Stimulated activated CD8-positive, alpha-beta memory T cell treated with anti-CD3 and anti-CD28 coated beads, Interleukin-7, amount 100 ng/mL, for 24 hours (primary cell): ENCODE results near the gene LIG3.
"Not testable (repeated sequence)": the region's sequence is repeated elsewhere in the genome, so short reads cannot be mapped to it uniquely, and the experiment has no call there.

Experiments used
- DNase-seq: peaks from one replicate; pipeline ENCODE4 v3.0.0-alpha.2; 2020; ENCODE audit warnings: low read depth

LIG3 gene

DNA sequence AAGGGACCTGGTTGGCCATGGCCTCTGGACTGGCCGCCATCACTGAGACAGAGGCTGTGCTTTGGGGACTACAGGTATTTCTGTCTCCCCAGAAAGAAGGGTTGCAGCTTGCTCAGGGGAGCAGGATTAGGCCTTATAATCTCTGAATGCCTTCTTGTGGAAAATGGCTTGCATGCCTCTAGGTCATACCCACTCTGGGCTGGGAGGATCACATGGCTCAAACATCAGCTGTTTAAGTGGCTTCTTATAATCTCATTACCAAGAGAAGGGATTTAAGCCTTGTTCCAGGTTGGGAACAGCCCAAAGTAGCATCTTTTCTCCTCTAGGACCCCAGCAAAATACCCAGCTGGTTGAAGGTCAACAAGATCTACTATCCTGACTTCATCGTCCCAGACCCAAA lies 19.1 kb downstream of the LIG3 start:
- no peak for DNase-seq

DNA sequence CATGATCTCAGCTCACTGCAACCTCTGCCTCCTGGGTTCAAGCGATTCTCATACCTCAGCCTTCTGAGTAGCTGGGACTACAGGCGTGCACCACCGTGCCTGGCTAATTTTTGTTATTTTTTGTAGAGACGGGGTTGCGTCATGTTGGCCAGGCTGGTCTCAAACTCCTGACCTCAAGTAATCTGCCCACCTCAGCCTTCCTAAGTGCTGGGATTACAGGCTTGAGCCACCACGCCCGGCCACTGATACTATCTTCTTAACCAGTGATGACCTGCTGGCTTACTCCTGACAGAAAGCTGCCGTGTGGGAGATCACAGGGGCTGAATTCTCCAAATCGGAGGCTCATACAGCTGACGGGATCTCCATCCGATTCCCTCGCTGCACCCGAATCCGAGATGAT lies 20.7 kb downstream of the LIG3 start:
- DNase-seq: not testable (repeated sequence)

DNA sequence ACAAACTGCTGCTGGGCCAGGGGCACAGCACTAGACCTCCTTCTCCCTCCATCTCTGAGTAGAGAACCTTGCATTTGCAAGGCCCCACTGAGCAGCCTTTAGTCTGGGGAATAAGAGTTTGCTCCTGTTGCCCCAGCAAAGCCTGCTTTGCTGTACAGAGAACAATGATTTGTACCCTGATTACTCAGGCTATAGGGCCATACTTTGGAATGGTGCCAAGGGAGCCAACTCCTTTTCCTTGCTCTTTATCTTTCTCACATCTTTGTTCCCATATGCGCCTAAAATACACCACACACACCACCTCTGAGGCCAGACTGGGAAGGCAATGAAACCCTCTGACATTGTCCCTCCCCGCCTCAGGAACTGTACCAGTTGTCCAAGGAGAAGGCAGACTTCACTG lies 21.2 kb downstream of the LIG3 start:
- DNase-seq: no peak

DNA sequence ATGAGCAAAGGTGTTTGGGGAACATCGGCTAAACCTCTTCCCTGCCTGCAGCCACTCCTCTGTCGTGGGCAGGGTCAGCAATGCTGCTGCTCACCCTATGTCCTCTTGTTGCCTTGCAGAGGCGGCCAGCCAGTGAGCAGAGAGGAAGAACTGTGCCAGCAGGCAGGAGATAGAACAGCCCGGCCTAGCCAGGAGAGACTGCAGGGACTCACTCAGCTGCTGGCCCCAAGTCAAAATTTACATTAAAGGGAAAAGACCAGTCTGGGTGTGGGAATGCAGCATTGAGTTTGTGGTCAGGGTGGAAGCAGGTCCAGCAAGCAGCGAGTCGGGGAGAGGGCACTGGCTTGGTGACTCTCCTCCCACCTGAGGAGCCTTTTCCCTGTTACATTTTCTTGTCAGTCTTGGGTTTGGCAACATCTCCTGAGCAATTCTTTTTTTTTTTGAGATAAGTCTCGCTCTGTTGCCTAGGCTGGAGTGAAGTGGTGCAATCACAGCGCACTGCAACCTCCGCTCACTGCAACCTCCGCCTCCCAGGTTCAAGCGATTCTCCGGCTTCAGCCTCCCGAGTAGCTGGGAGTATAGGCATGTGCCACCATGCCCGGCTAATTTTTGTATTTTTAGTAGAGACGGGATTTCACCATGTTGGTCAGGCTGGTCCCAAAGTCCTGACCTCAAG lies 22.7 kb downstream of the LIG3 start:
- DNase-seq: no peak

DNA sequence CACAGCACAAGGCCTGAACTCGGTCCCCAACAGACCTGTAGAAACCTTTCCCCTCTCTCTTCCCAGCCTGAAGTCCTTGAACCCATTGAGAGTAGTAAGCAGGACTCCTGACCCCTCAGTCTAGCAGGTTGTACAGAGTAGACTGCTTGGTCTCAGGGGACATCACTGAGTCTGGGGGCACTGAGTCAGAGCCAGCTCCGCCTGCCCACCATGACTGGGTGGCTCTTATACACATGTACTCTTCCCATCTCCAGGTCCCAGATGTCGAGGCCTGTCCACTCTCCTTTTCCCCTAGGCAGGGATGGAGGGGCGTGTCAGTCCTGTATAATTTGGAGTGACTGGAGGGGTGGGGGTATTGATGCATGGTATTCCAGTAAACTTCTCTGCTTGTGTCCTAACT lies 23.5 kb downstream of the LIG3 start:
- no peak for DNase-seq

DNA sequence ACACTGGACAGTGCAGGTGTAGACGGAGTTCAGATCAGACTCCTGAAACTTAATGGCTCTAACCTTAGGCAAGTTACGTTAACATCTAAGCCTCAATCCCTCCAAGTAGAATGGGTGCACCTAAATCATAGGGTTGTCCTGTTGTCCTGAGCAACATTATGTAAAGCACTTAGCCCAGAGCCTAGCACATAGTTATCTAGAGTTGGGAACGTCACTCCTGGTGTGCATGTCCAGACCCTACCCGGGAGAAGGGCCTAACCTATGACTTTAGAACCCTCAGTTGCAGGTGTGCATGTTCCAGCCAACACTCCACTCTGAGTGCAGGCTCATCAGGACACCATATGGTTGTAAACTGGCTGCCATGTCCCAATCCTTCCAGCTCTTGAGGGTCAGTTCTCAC lies 26.0 kb downstream of the LIG3 start:
- DNase-seq: no peak

DNA sequence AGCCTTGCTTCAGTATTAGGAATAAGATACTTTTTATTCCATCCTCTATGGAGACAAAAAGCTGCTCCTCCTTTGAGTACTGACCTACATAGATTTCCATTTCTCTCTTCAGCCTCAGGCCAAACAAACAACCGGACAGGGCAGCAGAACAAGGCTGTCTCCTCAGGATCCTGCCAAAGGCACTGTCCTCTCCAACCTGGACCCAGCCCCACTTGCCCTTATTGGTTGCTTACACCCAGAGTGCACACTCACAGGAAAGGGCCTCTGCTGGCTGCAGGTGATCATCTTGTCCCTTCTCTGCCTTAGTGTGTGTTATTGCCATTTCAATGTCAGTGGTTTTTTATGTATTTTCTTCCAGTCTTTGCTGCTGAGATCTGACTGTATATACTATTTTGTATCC lies 26.6 kb downstream of the LIG3 start:
- DNase-seq: no peak

DNA sequence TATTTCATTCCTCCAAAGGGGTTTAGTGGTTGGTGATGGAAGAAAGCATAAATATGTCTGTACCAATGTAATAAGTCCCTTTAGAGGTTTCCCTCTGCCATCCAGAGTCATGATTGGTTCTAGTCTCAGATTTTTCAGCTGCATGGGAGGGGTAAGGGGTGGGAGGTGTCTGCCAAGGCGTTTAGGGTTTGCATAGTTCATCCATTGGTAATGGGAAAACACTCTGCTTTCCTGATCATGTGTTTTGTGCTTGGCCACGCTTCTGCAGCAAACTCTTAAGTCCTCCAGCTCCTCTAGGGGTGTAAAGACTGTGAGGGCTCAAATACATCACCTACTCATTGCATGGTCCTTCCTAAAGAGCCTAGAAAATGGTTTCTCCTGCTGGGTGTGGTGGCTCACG lies 29.8 kb downstream of the LIG3 start:
- DNase-seq: no peak

DNA sequence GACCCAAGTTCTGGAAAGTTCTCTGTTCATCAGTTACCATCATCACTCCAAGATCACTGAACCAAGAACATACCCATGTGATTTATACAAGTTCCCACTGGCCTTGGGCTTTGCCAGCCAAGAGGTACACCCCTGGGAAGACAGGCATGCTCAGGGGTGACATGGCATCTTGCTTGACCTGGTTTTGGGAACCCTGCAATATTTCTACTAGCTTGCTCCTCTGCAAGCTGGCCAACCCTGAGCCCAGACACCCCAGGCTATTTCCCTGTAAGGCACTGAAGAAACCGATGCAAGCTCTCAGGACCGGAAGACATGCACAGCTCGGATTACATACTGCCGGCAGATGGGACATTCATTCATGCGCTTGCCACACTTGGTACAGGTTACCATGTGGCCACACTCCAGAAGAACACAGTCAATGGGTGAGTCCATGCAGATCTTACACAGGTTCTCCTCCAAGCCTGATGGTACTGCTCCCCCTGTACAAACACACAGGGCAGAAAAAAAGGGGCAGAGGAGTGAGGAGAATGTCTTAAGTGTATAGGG lies 31.4 kb downstream of the LIG3 start:
- no peak for DNase-seq

DNA sequence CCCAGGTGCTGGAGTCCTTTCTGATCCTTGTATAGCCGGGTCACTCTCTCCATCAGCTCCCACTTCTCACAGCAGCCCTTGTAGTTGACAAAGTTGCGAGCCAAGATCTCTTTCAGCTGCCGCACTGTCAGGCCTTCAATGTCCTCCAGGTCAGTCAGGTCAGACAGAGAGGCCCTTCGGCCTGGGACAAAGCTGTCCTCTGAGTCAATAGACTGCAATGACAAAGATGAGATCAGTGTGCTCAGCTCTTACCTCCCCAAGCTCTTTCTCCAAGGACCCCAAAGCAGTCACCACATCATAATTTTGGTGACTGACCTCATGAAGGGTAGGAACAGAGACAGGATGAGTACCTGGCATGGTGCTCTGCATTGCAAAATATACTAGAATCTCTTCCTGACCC lies 36.1 kb downstream of the LIG3 start:
- no peak for DNase-seq

DNA sequence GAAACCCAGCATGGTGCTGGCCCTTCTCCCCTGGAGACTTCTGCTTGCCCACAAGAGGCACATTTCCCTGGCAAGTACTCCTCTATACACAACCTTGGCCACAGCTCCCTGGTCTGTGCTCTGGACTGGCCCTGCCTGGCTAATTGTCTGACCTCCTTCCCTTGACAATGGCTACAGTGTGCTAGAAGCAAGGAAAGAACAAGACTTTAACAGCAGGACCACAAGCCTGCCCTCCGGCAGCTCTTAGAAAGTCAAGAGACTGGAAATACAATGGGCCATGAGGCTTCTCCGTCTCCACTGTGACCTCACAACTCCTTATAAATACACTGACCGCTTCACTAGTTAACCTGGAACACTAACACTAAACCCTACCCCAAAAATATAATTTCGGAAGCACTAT lies 36.7 kb downstream of the LIG3 start:
- no peak for DNase-seq

DNA sequence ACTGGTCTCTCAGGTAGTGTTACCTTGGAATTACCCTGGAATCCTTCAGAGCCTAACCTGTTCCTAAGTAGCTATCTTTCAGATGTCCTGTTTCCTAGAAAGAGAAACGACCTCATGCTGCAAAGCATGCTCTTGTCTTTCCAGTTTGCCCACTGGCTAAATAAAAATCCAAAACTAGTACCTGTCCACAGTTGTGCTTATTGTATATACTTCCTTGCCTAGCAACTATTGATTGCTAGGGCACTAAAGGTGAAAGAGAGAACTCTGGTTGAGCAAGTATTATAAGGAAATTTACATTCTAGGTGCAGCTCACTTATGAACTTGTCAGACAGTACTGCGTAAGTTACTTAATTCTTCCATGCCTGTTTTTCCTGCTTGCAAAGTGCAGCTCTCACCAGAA lies 38.5 kb downstream of the LIG3 start:
- no peak for DNase-seq

DNA sequence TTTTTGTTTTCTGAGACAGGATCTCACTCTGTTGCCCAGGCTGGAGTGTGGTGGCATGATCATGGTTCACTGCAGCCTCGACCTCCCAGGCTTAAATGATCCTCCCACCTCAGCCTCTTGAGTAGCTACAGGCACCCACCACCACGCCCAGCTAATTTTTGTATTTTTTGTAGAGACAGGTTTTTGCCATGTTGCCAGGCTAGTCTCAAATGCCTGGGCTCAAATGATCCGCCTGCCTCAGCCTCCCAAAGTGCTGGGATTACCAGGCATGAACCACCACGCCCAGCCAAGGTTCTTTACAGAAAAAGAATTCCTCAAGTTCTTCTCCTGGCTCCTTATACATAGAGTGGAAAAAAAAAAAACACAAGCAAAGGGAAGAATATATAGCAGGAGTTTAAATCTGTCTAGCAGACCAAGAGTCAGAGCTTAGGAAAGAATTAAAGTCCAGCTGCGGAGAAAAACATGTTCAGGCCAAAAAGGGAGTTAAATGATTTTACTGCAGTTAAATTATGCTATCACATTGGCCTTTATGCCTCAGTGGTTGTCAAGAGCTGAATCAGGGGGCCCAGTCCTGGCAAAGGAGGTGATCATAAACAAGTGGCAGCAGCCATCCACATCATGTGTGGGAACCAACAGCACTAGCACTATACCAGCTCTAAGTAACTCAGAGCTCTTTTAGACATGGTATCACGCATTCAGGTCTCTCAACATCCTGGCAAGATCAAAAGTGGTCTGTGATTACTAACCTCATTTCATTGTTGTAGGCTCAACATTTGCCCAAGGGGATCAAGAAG lies 39.3 kb downstream of the LIG3 start:
- DNase-seq: no peak

DNA sequence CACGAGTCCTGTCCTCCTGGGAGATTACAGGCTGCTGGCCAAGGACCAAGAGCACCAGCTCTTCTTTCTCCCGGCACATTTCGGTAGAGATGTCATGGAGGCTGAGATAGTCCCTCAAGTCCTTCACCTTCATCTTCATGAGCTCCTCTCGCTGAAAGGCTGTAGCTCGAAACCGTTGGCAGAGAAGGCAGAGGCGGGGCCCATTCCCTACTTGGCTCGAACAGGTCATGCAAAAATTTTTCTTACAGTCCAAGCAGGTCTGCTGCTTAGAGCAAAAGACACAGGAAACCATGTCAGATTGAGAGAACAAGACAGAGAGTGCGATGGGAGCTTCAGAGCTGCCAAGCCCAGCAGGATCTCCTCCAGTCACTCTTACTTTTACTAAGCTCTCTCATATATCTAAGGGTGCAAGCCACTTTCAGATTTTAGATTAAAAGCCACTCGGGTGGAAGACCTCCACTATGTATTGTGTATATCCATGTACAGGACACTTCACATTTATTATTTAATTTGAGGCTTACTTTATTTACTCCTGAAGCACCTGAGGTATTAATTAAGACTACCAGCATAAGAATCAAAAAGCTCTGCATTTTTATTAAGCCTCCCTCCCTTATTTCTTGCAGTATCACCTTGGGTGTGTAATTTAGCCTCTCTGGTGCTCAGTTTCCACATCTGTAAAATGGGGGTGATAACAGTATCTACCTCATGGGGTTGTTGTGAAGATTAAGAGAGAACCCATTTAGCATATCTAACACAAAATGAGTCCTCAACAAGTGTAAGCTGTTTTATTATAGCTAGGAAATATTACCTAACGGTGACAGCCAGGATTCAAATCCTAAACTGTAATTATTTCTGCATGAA lies 41.4 kb downstream of the LIG3 start:
- DNase-seq: no peak

DNA sequence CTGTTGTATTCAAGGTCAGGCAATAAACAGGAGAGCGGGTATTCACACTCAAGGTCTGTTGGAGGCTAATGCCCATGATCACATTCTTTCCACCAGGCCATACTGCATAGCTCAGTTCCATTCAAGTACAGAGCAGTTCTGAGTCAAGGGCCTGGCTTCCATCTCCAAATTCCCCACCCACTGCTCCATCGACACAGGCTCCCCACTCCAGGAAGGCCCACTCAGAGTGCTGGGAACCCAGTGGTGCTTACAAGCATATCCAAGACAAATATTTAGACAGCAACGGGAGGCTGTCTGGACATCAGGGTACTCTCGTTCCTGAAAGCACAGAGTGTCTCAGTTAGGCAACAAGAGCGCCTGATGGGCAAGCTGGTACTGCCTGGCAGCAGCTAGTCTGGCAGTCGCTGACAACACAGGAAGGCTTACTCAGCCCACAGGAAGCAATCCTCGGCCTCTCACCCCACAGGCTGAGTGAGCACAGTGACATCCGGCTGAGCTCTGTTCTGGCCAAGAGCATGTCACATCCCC lies 42.3 kb downstream of the LIG3 start:
- DNase-seq: peak; percentile 49

DNA sequence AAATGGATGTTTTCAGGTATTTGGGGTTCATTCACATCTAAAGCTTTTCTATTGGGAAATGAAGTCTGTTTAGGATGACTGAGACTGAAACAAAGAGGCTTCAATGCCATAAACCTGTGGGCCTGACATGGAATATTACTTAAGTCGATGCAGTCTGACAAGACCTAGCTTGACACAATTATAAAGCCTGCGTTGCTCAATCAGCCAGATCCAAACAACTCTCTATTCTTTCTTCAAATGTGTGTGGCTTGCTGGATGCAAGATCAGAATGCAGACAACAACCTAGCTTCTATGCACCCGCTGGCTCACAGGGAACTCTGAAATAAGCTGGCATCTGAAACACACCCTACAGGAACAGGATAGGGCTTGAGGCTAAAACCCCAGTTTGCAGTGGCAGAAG lies 43.2 kb downstream of the LIG3 start:
- DNase-seq: no peak

DNA sequence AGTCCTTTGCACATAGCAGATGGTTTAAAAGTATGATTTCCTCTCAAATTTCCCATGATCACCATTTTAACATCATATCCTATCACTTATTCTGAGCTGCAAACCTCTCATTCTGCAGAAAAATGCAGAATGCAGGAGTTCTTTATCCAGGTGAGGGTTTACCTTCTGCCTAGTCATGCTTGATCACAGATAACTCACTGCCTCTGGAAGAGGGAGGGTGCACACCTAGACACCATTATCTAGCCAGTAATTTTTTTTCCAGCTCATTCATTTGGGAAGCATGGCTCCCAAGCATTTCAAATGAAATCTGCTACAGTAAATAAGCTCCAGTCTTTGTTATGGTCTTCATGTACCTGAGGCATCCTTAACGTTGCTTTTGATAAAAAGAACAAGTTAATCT lies 45.2 kb downstream of the LIG3 start:
- no peak for DNase-seq

DNA sequence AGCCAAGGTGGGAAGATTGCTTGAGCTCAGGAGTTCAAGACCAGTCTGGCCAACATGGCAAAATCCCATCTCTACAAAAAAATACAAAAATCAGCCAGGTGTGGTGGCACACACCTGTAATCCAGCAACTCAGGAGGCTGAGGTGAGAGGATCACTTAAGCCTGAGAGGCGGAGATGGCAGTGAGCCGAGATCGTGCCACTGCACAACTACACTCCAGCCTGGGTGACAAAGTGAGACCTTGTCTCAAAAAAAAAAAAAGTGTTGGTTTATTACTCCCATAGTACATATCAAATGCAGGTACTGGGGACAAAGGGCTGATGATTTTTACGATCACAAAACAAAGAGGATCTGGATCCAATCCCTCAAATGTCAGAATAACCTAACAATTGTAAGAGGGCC lies 47.8 kb downstream of the LIG3 start:
- DNase-seq: not testable (repeated sequence)

DNA sequence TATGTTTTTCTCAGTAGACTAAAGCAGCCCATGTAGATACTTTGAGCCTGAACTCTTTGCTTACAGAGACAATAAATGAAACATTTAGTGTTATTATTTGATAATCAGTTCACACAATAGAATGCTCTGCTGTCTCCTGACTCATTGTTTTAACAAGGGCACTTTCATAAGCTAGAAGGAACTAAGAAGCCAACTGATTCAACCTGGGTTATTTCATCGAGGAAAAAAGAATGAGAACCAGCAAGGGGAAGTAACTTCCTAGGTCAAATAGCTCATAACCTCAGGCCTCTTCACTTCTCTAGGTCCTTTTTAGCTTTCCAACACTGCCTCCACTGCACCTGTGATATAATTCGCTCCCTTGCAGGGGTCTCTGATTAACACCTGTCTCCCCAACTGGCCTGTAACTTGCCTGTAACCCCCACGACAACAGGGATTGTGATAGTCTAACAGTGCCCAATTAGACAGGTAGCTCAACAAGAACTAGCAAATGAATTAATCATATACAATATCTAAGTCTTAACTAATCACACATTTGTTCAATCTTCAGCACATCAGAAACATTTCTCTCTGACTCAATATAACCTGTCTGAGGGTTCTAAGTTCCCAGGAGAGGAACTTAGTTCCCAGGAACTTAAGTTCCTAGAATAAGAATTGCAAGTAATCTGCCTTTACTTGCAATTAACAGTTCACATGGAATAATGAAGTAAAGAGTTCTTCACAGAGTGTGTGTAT lies 48.4 kb downstream of the LIG3 start:
- no peak for DNase-seq

DNA sequence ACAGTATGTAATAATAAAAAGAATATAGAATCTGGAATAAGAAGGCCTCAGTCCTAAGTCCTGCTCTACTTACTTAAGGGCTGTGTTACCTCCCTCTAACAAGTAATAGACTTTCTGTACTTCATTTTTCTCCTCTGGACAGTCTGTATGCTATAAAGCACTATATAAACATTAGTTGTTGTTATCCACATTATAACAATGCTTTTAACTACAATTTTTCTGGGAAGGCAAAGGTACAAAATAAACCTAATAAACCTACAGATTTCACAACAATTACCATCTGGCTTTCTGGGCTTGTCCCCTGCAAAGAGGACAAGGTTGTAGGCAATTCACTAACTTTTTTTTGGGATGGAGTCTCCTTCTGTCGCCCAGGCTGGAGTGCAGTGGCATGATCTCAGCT lies 50.5 kb downstream of the LIG3 start:
- DNase-seq: no peak

DNA sequence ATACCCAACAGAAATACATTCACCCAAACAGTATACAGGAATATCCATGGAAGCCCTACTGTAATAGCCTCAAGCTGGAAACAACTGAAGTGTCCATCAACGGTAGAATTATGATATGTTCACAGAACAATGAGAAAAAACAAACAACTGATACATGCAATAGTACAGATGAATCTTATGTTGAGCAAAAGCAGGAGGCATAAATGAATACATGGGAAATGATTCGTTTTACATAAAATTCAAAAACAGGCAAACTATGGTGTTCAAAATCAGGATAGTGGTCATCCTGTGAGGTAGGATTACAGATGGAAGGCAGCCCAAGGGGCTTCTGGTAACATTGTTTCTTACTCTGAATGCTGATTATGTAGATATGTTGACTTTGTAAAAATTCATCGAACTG lies 58.1 kb downstream of the LIG3 start:
- DNase-seq: no peak

DNA sequence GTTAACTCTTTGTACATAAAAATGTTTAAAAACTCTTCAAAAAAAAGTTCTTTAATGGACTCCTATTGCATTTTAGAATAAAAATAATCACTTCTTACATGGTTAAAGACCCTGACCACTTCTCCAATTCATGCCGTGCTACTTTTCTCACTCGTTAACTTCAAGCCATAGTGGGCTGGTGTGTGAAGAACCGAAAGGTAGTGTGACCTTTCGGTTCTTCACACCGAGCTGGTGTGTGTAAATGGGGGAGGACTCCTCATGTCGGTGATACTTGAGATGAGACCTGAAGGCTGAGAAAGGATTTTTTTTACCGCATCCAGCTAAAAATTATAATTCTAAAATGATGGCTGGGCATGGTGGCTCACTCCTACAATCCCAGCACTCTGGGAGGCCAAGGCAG lies 61.1 kb downstream of the LIG3 start:
- no peak for DNase-seq
